H4 (cell line): Measurements from ENCODE around the gene RNU6-9. TPM values are rescaled to one million over a fixed set of nuclear protein-coding genes. Genes with fewer than 3 reads are reported as not detected.

Source experiments
- DNase-seq: peaks from one replicate; pipeline ENCODE4 v3.0.0-alpha.2; 2015; ENCODE audit warnings: low spot score
- total RNA-seq: library from RNA; depleted of rRNA; stranded (reverse); fragments of >200 nt; shearing (Covaris generic); gene quantifications from 2 replicates; pipeline ENCODE4 v1.2.3, GENCODE V29; 2014

Gene RNU6-9
- total RNA-seq, 1 experiment from 2014 or later: not detected

GRCh38 chr19:861756-862580 is 31.3 kb upstream of the RNU6-9 start:
- no peak for DNase-seq

- DNase-seq: no peak
Measured at GRCh38 chr19:862581-863314, 30.5 kb upstream of the RNU6-9 start.

- no peak for DNase-seq
Measured at GRCh38 chr19:863315-863620, 30.0 kb upstream of the RNU6-9 start.

- DNase-seq: no peak
Measured at GRCh38 chr19:866769-867300, 26.4 kb upstream of the RNU6-9 start.

GRCh38 chr19:867301-867793 is 25.9 kb upstream of the RNU6-9 start:
- no peak for DNase-seq

GRCh38 chr19:867855-868457 is 25.3 kb upstream of the RNU6-9 start:
- DNase-seq: no peak

GRCh38 chr19:868458-869244 is 24.6 kb upstream of the RNU6-9 start:
- no peak for DNase-seq

- DNase-seq: peak; percentile 83
Measured at GRCh38 chr19:869245-870177, 23.8 kb upstream of the RNU6-9 start.

- DNase-seq: no peak
Measured at GRCh38 chr19:870314-870713, 23.0 kb upstream of the RNU6-9 start.

GRCh38 chr19:870963-871401 is 22.3 kb upstream of the RNU6-9 start:
- no peak for DNase-seq

- DNase-seq: no peak
Measured at GRCh38 chr19:871446-872265, 21.6 kb upstream of the RNU6-9 start.

GRCh38 chr19:872266-872951 is 20.9 kb upstream of the RNU6-9 start:
- DNase-seq: no peak

- DNase-seq: no peak
Measured at GRCh38 chr19:873084-873483, 20.2 kb upstream of the RNU6-9 start.

- no peak for DNase-seq
Measured at GRCh38 chr19:873561-874041, 19.7 kb upstream of the RNU6-9 start.

- no peak for DNase-seq
Measured at GRCh38 chr19:875265-875879, 17.9 kb upstream of the RNU6-9 start.

GRCh38 chr19:876089-876488 is 17.2 kb upstream of the RNU6-9 start:
- no peak for DNase-seq

- DNase-seq: no peak
Measured at GRCh38 chr19:876780-877314, 16.4 kb upstream of the RNU6-9 start.
